H1 (cell line): ENCODE measurements around the gene ZNF615. TPM values are rescaled to one million over a fixed set of nuclear protein-coding genes. Genes with fewer than 3 reads are reported as not detected.

Source experiments
- ASH2L ChIP-seq: fragments of 200-600, 300-600 bp; sonication (generic); IDR thresholded peaks from one replicate; pipeline ENCODE4 v1.7.1; 2017; ENCODE audit warnings: low read length
- BACH1 ChIP-seq: IDR thresholded peaks from 2 replicates; pipeline ENCODE4 v1.6.1; 2012; ENCODE audit warnings: low read length, improper control_type of control experiment
- BCL11A ChIP-seq, 2 experiments: IDR thresholded peaks; one replicate each; pipeline ENCODE4 v1.6.1; 2011; ENCODE audit warnings: low read depth in 2 of 2, low read length in 2 of 2, mild to moderate bottlenecking in 2 of 2
- CBX5 ChIP-seq: fragments of 300-800, 300-1000 bp; sonication (generic); IDR thresholded peaks from 2 replicates; pipeline ENCODE4 v1.7.1; 2016; ENCODE audit warnings: antibody characterized with exemption, low read length, low read depth
- CBX8 ChIP-seq: fragments of 300-800, 300-1000 bp; sonication (generic); IDR thresholded peaks from 2 replicates; pipeline ENCODE4 v1.7.1; 2016; ENCODE audit warnings: low read depth, low read length, borderline replicate concordance
- CEBPB ChIP-seq: IDR thresholded peaks from 2 replicates; pipeline ENCODE4 v1.6.1; 2012; ENCODE audit warnings: low read depth, low read length
- CHD1 ChIP-seq: IDR thresholded peaks from 2 replicates; pipeline ENCODE4 v1.6.1; 2012; ENCODE audit warnings: low read depth, low read length, improper control_type of control experiment
- CREB1 ChIP-seq: IDR thresholded peaks from 2 replicates; pipeline ENCODE4 v1.6.1; 2012; ENCODE audit warnings: inconsistent platforms
- E2F6 ChIP-seq: IDR thresholded peaks from 2 replicates; pipeline ENCODE4 v1.6.1; 2012; ENCODE audit warnings: inconsistent platforms
- EZH2 ChIP-seq: fragments of 200-600 bp; sonication (generic); IDR thresholded peaks from 2 replicates; pipeline ENCODE4 v1.7.1; 2012; ENCODE audit warnings: low read depth, mild to moderate bottlenecking, moderate library complexity, low read length, inconsistent platforms; ENCODE audit not compliant: severe bottlenecking
- FOSL1 ChIP-seq: IDR thresholded peaks from 2 replicates; pipeline ENCODE4 v1.6.1; 2011; ENCODE audit warnings: mild to moderate bottlenecking, low read depth, low read length, moderate library complexity; ENCODE audit not compliant: insufficient read depth
- HDAC6 ChIP-seq: IDR thresholded peaks from one replicate; pipeline ENCODE4 v1.7.1; 2012; ENCODE audit warnings: low read depth, mild to moderate bottlenecking, inconsistent platforms, low read length, moderate library complexity
- PHF8 ChIP-seq: fragments of 200-600 bp; sonication (generic); conservative IDR thresholded peaks from 2 replicates; pipeline ENCODE4 v1.7.1; 2012; ENCODE audit warnings: low read depth, mild to moderate bottlenecking, inconsistent platforms, low read length, moderate library complexity
- POU5F1 ChIP-seq: IDR thresholded peaks from 2 replicates; pipeline ENCODE4 v1.6.1; 2011; ENCODE audit warnings: low read depth, mild to moderate bottlenecking, low read length, moderate library complexity
- RAD21 ChIP-seq, 2 experiments: IDR thresholded peaks in 1 of 2; conservative IDR thresholded peaks in 1 of 2; 2 replicates each; pipeline ENCODE4 v1.6.1; 2011; ENCODE audit warnings: low read depth in 2 of 2, low read length in 2 of 2, improper control_type of control experiment in 1 of 2, inconsistent platforms in 1 of 2, mild to moderate bottlenecking in 1 of 2, moderate library complexity in 1 of 2
- RXRA ChIP-seq: IDR thresholded peaks from 2 replicates; pipeline ENCODE4 v1.6.1; 2011; ENCODE audit warnings: low read depth, mild to moderate bottlenecking, low read length, moderate library complexity; ENCODE audit not compliant: insufficient read depth
- SIN3A ChIP-seq, 2 experiments: IDR thresholded peaks in 1 of 2; conservative IDR thresholded peaks in 1 of 2; 2 replicates each; pipeline ENCODE4 v1.6.1; 2011 to 2012; ENCODE audit warnings: low read length in 2 of 2, improper control_type of control experiment in 1 of 2, low read depth in 1 of 2, mild to moderate bottlenecking in 1 of 2
- SP1 ChIP-seq: IDR thresholded peaks from 2 replicates; pipeline ENCODE4 v1.6.1; 2011; ENCODE audit warnings: low read depth, low read length
- SUZ12 ChIP-seq: fragments of 200-600 bp; sonication (generic); IDR thresholded peaks from 2 replicates; pipeline ENCODE4 v1.6.1; 2012; ENCODE audit warnings: mild to moderate bottlenecking, inconsistent platforms, low read length, moderate library complexity, mixed read lengths
- TEAD4 ChIP-seq: IDR thresholded peaks from 2 replicates; pipeline ENCODE4 v1.6.1; 2012; ENCODE audit warnings: low read depth, low read length, inconsistent platforms, mixed read lengths
- ZNF274 ChIP-seq: IDR thresholded peaks from 2 replicates; pipeline ENCODE4 v1.7.0; 2012; ENCODE audit warnings: low read length, borderline replicate concordance; ENCODE audit errors: extremely low read depth
- polyA plus RNA-seq, 7 experiments: library from polyadenylated mRNA; depleted of rRNA in 3 of 7; stranded (reverse) in 5 of 7; unstranded in 2 of 7; fragments of >200 nt in 5 of 7; fragments of 200-250 nt in 2 of 7; gene quantifications; 1 replicate in 5 of 7; 2 replicates in 1 of 7; 4 replicates in 1 of 7; pipeline versions ENCODE4 v1.2.1 to v1.2.3, GENCODE V29; 2011 to 2013; ENCODE audit warnings: missing spikeins in 2 of 7, mixed read lengths in 2 of 7
- total RNA-seq: library from RNA; stranded (reverse); fragmentation: NEBNext Ultra II Directional; extraction: Animal tissue kit (Norgen Biotek cat#: 25700); gene quantifications from 2 replicates; pipeline ENCODE4 v1.2.1, GENCODE V29; 2021
- TF ChIP-seq, protein P1 (sequence below): IDR thresholded peaks from 2 replicates; pipeline ENCODE4 v1.6.1; 2012; ENCODE audit warnings: inconsistent platforms

ZNF615 gene
- total and polyA plus RNA-seq, 2 of the 8 experiments (the other 6 are each of a cell fraction or from before 2014, with no cell fraction given), result 2.8 to 7.5 TPM

DNA sequence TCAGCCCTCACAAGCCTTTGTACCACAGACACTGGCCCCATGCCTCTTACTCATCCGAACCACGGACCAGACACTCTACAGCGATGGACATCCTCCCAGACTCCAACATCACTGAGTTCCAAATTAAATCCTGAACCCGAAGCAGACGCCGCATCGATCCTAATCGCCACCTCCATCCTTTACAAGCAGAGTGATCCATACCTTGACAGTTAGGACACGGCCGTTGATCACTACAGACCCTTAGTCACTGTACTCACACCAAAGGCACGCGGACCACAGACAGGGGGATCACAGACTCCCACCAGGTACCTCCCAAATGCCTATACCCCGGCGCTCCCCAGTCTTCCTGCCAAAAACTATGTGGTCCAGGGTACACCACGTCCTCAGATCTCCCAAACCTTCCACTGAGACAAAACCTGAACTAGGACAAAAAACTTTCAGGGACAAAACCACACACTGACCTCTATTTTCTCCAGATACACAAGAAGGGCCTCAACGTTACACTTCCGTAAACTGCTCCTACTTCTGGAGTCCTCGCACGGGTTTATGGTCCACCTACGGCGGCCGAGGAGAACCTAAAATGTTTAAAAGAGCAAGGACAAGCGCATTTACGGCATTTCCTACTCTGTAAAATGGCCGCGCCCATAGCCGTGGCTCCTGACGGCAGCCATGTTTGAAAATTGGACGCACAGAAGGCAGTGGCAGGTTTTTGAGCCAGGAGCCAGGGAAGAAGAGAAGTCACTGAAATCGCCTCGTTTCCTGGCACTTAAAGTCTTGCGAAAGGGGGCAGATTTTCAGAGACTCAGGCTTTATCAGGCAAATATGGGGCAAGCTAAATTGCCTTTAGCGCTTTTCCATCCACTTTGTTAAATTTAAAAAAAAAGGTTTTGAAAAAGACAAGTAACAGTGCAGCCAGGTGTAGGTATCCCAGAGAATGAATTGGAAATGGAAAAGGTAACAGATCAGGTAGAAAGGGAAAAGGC lies 21.4 kb downstream of the ZNF615 start, which contains the start of gene ZNF350 (continued):
- TF ChIP-seq E2F6, result 0 out of 2 replicates have a peak, but pooled peaks have one; percentile 32
- TF ChIP-seq POU5F1, result no peak
- TF ChIP-seq BACH1, result no peak
- no peak for TF ChIP-seq CEBPB
- TF ChIP-seq RXRA, result no peak
- 0 out of 2 replicates have a peak, but pooled peaks have one; percentile 44 for TF ChIP-seq SP1
- peak; percentile 27 for TF ChIP-seq ASH2L
- TF ChIP-seq SIN3A (conservative IDR thresholded peaks at IDR 0.05 in 1 of 2, IDR thresholded peaks at IDR 0.05 in 1 of 2; ENCODE audit: low read depth in 1 of 2, low read length in 2 of 2), result peak; percentile 49 to 87; a peak in 2 of 4 replicates
- TF ChIP-seq RAD21 (IDR thresholded peaks at IDR 0.05 in 1 of 2, conservative IDR thresholded peaks at IDR 0.05 in 1 of 2; ENCODE audit: low read depth in 2 of 2, low read length in 2 of 2), result no peak
- TF ChIP-seq BCL11A (IDR thresholded peaks at IDR 0.05; ENCODE audit: low read depth in 2 of 2, low read length in 2 of 2), result no peak
- peak; percentile 46; the same call in 1 of the 2 replicates for TF ChIP-seq PHF8
- no peak for TF ChIP-seq ZNF274
- TF ChIP-seq CREB1, result peak; percentile 39; the same call in 1 of the 2 replicates
- TF ChIP-seq CHD1, result no peak
- TF ChIP-seq HDAC6, result no peak
- TF ChIP-seq, protein P1, sequence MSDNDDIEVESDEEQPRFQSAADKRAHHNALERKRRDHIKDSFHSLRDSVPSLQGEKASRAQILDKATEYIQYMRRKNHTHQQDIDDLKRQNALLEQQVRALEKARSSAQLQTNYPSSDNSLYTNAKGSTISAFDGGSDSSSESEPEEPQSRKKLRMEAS, result no peak
- TF ChIP-seq EZH2, result no peak
- no peak for TF ChIP-seq FOSL1
- no peak for TF ChIP-seq TEAD4
- TF ChIP-seq SUZ12, result no peak
- no peak for TF ChIP-seq CBX5
- no peak for TF ChIP-seq CBX8
